ENCODE results near the gene MTF2.
"Not testable (repeated sequence)": the region's sequence is repeated elsewhere in the genome, so short reads cannot be mapped to it uniquely, and the experiment has no call there.

The MTF2 gene

GRCh38 chr1:93078986-93079654 is at the start of gene MTF2:
TSS of gene MTF2 (plus strand) at chr1:93079283. CDS start at chr1:93079527, 244 bp downstream.
- in situ Hi-C loops (cut with HindIII; ENCODE audit: low pct_unique_long_range_greater_than_20kb, low sequenced_read_pairs) = no loop called here
- peak; percentile 23 to 96 for DNase-seq (ENCODE audit: low read depth in 1 of 2, low spot score in 1 of 2)
- no peak for TF ChIP-seq JUND (IDR thresholded peaks at IDR 0.05; ENCODE audit: low read depth)

GRCh38 chr1:93029317-93029716 is 49.8 kb upstream of the MTF2 start:
- no peak for TF ChIP-seq JUND (IDR thresholded peaks at IDR 0.05; ENCODE audit: low read depth)
- DNase-seq (ENCODE audit: low read depth in 1 of 2, low spot score in 1 of 2) = no peak
- in situ Hi-C loops (cut with HindIII; ENCODE audit: low pct_unique_long_range_greater_than_20kb, low sequenced_read_pairs) = no loop called here

- DNase-seq (ENCODE audit: low read depth in 1 of 2, low spot score in 1 of 2); in situ Hi-C loops (cut with HindIII; ENCODE audit: low pct_unique_long_range_greater_than_20kb, low sequenced_read_pairs): not testable (repeated sequence)
Measured at GRCh38 chr1:93030191-93030590, 48.9 kb upstream of the MTF2 start.

- DNase-seq (ENCODE audit: low read depth in 1 of 2, low spot score in 1 of 2) = no peak
- TF ChIP-seq JUND (IDR thresholded peaks at IDR 0.05; ENCODE audit: low read depth) = no peak
- in situ Hi-C loops (cut with HindIII; ENCODE audit: low pct_unique_long_range_greater_than_20kb, low sequenced_read_pairs) = no loop called here
Measured at GRCh38 chr1:93031711-93032110, 47.4 kb upstream of the MTF2 start.

- in situ Hi-C loops (cut with HindIII; ENCODE audit: low pct_unique_long_range_greater_than_20kb, low sequenced_read_pairs) = no loop called here
- no peak for DNase-seq (ENCODE audit: low read depth in 1 of 2, low spot score in 1 of 2)
- no peak for TF ChIP-seq JUND (IDR thresholded peaks at IDR 0.05; ENCODE audit: low read depth)
Measured at GRCh38 chr1:93033029-93033428, 46.1 kb upstream of the MTF2 start.

- no peak for TF ChIP-seq JUND (IDR thresholded peaks at IDR 0.05; ENCODE audit: low read depth)
- no peak for DNase-seq (ENCODE audit: low read depth in 1 of 2, low spot score in 1 of 2)
- in situ Hi-C loops (cut with HindIII; ENCODE audit: low pct_unique_long_range_greater_than_20kb, low sequenced_read_pairs) = no loop called here
Measured at GRCh38 chr1:93033785-93034184, 45.3 kb upstream of the MTF2 start.

GRCh38 chr1:93034397-93034796 is 44.7 kb upstream of the MTF2 start:
- TF ChIP-seq JUND (IDR thresholded peaks at IDR 0.05; ENCODE audit: low read depth) = no peak
- no peak for DNase-seq (ENCODE audit: low read depth in 1 of 2, low spot score in 1 of 2)
- in situ Hi-C loops (cut with HindIII; ENCODE audit: low pct_unique_long_range_greater_than_20kb, low sequenced_read_pairs) = no loop called here

- DNase-seq (ENCODE audit: low read depth in 1 of 2, low spot score in 1 of 2) = no peak
- TF ChIP-seq JUND (IDR thresholded peaks at IDR 0.05; ENCODE audit: low read depth) = no peak
- in situ Hi-C loops (cut with HindIII; ENCODE audit: low pct_unique_long_range_greater_than_20kb, low sequenced_read_pairs) = no loop called here
Measured at GRCh38 chr1:93036672-93037071, 42.4 kb upstream of the MTF2 start.

GRCh38 chr1:93042187-93043056 is 36.7 kb upstream of the MTF2 start:
- DNase-seq (ENCODE audit: low read depth in 1 of 2, low spot score in 1 of 2) = no peak
- no peak for TF ChIP-seq JUND (IDR thresholded peaks at IDR 0.05; ENCODE audit: low read depth)
- in situ Hi-C loops (cut with HindIII; ENCODE audit: low pct_unique_long_range_greater_than_20kb, low sequenced_read_pairs) = no loop called here

- TF ChIP-seq JUND (IDR thresholded peaks at IDR 0.05; ENCODE audit: low read depth) = no peak
- DNase-seq (ENCODE audit: low read depth in 1 of 2, low spot score in 1 of 2) = no peak
- in situ Hi-C loops (cut with HindIII; ENCODE audit: low pct_unique_long_range_greater_than_20kb, low sequenced_read_pairs) = no loop called here
Measured at GRCh38 chr1:93043057-93043557, 36.0 kb upstream of the MTF2 start.

- DNase-seq (ENCODE audit: low read depth in 1 of 2, low spot score in 1 of 2) = no peak
- TF ChIP-seq JUND (IDR thresholded peaks at IDR 0.05; ENCODE audit: low read depth) = no peak
- in situ Hi-C loops (cut with HindIII; ENCODE audit: low pct_unique_long_range_greater_than_20kb, low sequenced_read_pairs) = no loop called here
Measured at GRCh38 chr1:93047618-93048017, 31.5 kb upstream of the MTF2 start.

- in situ Hi-C loops (cut with HindIII; ENCODE audit: low pct_unique_long_range_greater_than_20kb, low sequenced_read_pairs) = no loop called here
- no peak for DNase-seq (ENCODE audit: low read depth in 1 of 2, low spot score in 1 of 2)
- TF ChIP-seq JUND (IDR thresholded peaks at IDR 0.05; ENCODE audit: low read depth) = no peak
Measured at GRCh38 chr1:93051961-93052360, 27.1 kb upstream of the MTF2 start.

GRCh38 chr1:93056214-93056613 is 22.9 kb upstream of the MTF2 start:
- in situ Hi-C loops (cut with HindIII; ENCODE audit: low pct_unique_long_range_greater_than_20kb, low sequenced_read_pairs) = no loop called here
- no peak for TF ChIP-seq JUND (IDR thresholded peaks at IDR 0.05; ENCODE audit: low read depth)
- DNase-seq (ENCODE audit: low read depth in 1 of 2, low spot score in 1 of 2) = peak; percentile 18 to 62
